Right atrium auricular region (tissue), 2 donors: ENCODE measurements around the gene CSF2RB. TPM values are rescaled to one million over a fixed set of nuclear protein-coding genes. Genes with fewer than 3 reads are reported as not detected.

Experiments
- DNase-seq: peaks from one replicate; pipeline ENCODE4 v3.0.0-alpha.2; 2019; ENCODE audit warnings: low spot score
- H3K27ac ChIP-seq, 2 donors: fragments of 200-600 bp; sonication (generic); 1 replicate in 1 of 2; 2 replicates in 1 of 2; pipeline ENCODE4 v1.5.1; 2016 to 2019
- H3K27me3 ChIP-seq, 2 donors: fragments of 200-600 bp; sonication (generic); one replicate each; pipeline versions ENCODE4 v1.5.1 to v1.6.0; 2017 to 2019
- H3K36me3 ChIP-seq: fragments of 200-600 bp; sonication (generic); one replicate; pipeline ENCODE4 v1.5.1; 2016
- H3K4me1 ChIP-seq, 2 donors: fragments of 200-600 bp; sonication (generic); one replicate each; pipeline versions ENCODE4 v1.5.1 to v1.6.0; 2017 to 2019
- H3K4me3 ChIP-seq, 2 donors: fragments of 200-600 bp; sonication (generic); 1 replicate in 1 of 2; 2 replicates in 1 of 2; pipeline ENCODE4 v1.5.1; 2017 to 2019; ENCODE audit warnings: mild to moderate bottlenecking in 1 of 2, moderate library complexity in 1 of 2
- H3K9me3 ChIP-seq, 2 donors: fragments of 200-600 bp; sonication (generic); one replicate each; pipeline ENCODE4 v1.5.1; 2019
- CTCF ChIP-seq, 2 donors: fragments of 200-600 bp; sonication (generic); IDR thresholded peaks; one replicate each; pipeline ENCODE4 v1.5.1; 2019; ENCODE audit warnings: antibody characterized with exemption in 2 of 2
- total RNA-seq, 2 donors: library from RNA; depleted of rRNA; stranded (reverse); fragments of >200 nt; gene quantifications; one replicate each; pipeline ENCODE4 v1.1.0, GENCODE V29; 2016

Gene CSF2RB
- total RNA-seq, 2 donors from 2014 or later: 1.8 to 4.2 TPM

DNA sequence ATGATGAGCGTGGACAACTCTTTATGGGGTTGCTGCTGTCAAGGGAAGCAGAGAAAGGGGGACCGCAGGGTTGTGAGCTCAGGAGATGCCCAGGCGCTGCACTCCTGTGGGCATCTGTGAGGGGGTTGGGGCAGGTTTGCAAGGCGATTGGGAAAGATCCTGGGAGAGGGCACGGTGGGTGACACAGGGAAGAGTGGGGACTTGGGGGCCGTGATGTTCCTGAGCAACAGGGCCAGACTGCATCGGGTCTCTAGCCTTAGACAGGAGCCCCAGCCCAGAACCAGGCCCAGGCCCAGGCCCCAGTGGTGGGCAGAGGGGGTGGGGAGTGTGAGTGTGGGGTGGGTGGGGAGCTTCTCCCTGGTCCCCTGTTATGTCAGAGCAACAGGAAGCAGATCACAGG is 38.3 kb downstream of the CSF2RB start:
- H3K36me3 ChIP-seq: no peaks in the 10 kb centered on the region
- no peak overlapping the region for H3K4me3 ChIP-seq
- TF ChIP-seq CTCF (IDR thresholded peaks at IDR 0.05): no peak
- no peaks in the 10 kb centered on the region for H3K9me3 ChIP-seq
- H3K27me3 ChIP-seq: no peaks in the 10 kb centered on the region
- no peaks in the 10 kb centered on the region for H3K4me1 ChIP-seq
- H3K27ac ChIP-seq: no peak overlapping the region
- DNase-seq: no peak

DNA sequence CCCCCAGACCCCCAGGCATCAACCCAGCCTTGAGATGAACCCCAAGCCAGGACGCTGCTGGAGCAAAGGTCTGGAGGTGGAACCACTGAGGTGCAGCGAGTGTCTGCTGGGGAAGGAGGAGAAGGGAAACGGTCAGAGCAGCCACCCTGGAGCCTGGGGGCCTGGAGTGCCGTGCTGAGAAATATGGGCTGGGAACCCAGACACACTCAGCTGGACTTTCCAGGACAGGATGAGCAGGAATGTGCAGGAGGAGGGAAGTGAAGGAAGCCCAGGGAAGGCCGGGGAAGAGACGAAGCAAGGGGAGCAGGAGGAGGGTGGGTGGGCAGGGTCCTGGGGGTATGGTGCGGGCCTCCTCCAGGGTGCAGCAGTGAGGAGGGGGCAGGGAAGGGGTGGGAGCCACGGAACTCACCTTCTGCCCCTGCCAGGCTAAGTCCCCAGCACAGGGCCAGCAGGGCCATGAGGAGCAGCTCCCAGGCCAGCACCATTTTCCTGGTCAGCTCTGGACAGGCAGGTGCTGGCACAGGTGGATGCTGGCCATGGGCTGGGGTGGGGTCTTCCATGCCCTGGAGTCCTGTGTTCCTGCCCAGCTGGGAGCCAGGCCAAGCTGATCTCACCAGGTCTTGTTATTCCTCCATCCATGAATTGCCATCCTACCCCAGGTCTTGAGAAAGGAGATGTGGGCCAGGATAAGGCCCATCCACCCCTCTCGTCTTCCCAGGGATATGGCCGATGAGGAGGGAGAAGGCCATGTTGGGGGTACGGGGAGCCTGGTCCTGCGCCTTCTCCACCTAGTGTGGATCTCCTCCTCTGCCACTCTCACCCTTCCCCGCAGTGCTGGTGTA is 40.0 kb downstream of the CSF2RB start:
- H3K36me3 ChIP-seq: no peaks in the 10 kb centered on the region
- DNase-seq: no peak
- no peak overlapping the region for H3K4me3 ChIP-seq
- H3K27ac ChIP-seq: no peak overlapping the region
- no peaks in the 10 kb centered on the region for H3K27me3 ChIP-seq
- no peaks in the 10 kb centered on the region for H3K9me3 ChIP-seq
- no peaks in the 10 kb centered on the region for H3K4me1 ChIP-seq
- no peak for TF ChIP-seq CTCF (IDR thresholded peaks at IDR 0.05)

DNA sequence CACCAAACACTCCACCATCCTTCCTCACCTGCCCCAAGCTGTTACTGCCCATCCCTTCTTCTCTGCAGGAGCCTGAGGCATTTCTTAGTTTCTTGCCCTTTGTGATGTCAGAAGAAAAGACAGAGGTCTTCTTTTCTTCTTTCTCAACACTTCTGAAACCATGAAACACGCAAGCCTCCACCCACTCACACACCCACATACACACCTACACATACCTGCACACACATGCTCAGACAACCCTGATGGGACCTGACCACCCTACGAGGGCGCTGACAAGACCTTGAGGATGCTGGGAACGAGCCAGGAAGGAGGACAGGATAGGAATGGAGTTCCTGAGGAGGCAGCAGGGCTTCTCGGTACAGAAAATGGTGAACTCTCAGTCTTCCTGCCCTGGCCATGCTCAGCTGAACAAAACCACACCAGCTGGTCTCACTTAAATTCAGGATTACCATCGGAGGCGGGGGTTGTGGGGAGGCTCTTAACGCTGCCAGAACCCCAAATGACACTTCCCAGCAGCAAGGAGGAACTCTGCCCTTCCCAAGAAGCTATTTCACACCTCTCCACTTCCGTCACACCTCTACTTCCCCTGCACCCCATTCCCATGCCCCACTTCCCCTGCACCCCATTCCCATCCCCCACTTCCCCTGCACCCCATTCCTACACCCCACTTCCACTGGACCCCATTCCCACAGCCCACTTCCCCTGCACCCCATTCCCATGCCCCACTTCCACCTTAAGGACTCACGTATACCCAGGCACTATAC is 41.0 kb downstream of the CSF2RB start:
- Histone ChIP-seq H3K4me3 (no peak overlapping the region), H3K27me3 (no peaks in the 10 kb centered on the region), H3K4me1 (no peaks in the 10 kb centered on the region), H3K9me3 (no peaks in the 10 kb centered on the region), H3K36me3 (no peaks in the 10 kb centered on the region), H3K27ac (no peak overlapping the region)
- no peak for DNase-seq
- no peak for TF ChIP-seq CTCF (IDR thresholded peaks at IDR 0.05)

DNA sequence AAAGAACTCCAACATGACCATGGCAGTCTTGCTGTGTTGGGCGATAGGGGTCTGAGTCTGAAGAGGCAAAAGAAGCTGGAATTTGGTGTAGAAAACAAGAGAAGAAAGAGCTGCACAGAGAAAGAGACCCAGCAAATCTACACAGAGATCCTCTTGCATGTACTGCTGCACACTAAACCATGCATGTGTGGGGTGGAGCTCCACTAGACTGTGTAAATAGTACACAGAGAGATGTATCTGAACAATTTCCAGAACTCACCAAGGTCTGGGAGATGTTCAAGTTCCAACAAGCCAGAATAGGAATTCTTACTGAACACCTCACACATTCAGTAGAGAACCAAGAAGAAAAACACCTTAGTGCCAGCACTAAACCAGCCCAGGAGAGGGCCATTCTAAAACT is 42.3 kb downstream of the CSF2RB start:
- no peaks in the 10 kb centered on the region for H3K4me1 ChIP-seq
- H3K27me3 ChIP-seq: no peaks in the 10 kb centered on the region
- no peak overlapping the region for H3K27ac ChIP-seq
- no peaks in the 10 kb centered on the region for H3K36me3 ChIP-seq
- H3K9me3 ChIP-seq: no peaks in the 10 kb centered on the region
- no peak for TF ChIP-seq CTCF (IDR thresholded peaks at IDR 0.05)
- DNase-seq: no peak
- no peak overlapping the region for H3K4me3 ChIP-seq

- Histone ChIP-seq H3K36me3 (no peaks in the 10 kb centered on the region), H3K9me3 (no peaks in the 10 kb centered on the region), H3K27me3 (no peaks in the 10 kb centered on the region), H3K4me3 (no peak overlapping the region), H3K4me1 (no peaks in the 10 kb centered on the region), H3K27ac (no peak overlapping the region)
- TF ChIP-seq CTCF (IDR thresholded peaks at IDR 0.05): no peak
- no peak for DNase-seq
Measured at GRCh38 chr22:36958366-36958765, 44.9 kb downstream of the CSF2RB start.
